ENCODE measurements around the gene CLTA.

- TF ChIP-seq CTCF (IDR thresholded peaks at IDR 0.05 in 4 of 5, conservative IDR thresholded peaks at IDR 0.05 in 1 of 5), result no peak
- TF ChIP-seq POLR2A (IDR thresholded peaks at IDR 0.05), result no peak
These were observed 56.6 kb downstream of the CLTA start for GRCh38 chr9:36247356-36247755.
